HepG2 (cell line): ENCODE data around the gene SFI1. TPM values are rescaled to one million over a fixed set of nuclear protein-coding genes. Genes with fewer than 3 reads are reported as not detected.

ENCODE experiments used
- ATAC-seq: fragments of 200-7000 bp; cut with Tn5 transposase; 3 replicates; pipeline ENCODE4 v1.9.1; 2020; ENCODE audit warnings: mild to moderate bottlenecking, moderate library complexity
- BruUV-seq: library from RNA; stranded (reverse); fragments of 400-500 nt; replicated peaks from 2 replicates; lab custom pipeline; 2021; lab: Mats Ljungman, UMichigan
- CTCF ChIA-PET: fragments of 300-600 bp; formaldehyde crosslinking; extraction: SDS; loops from one replicate; lab custom pipeline; 2021; ENCODE audit warnings: low total read pairs, inconsistent platforms, low intra/inter-chr PET ratio; lab: Yijun Ruan, JAX
- POLR2A ChIA-PET: fragments of 350-600 bp; sonication (Branson Sonifier 250); formaldehyde crosslinking; loops from one replicate; lab custom pipeline; 2020; ENCODE audit warnings: antibody characterized with exemption, inconsistent platforms; lab: Yijun Ruan, JAX
- DNase-seq: peaks from one replicate; pipeline ENCODE4 v3.0.0-alpha.2; 2015; ENCODE audit warnings: low spot score
- FAIRE-seq: peaks from 3 replicates; lab custom pipeline; 2011; peaks lifted over from hg19 to GRCh38; lab: Jason Lieb, UNC
- H2AFZ ChIP-seq: one replicate; pipeline ENCODE4 v1.6.1; 2011; ENCODE audit warnings: low read length, inconsistent platforms
- H3K27ac ChIP-seq: fragments of 300-600 bp; 3 replicates; pipeline ENCODE4 v1.8.0; 2011; ENCODE audit warnings: mixed run types, mild to moderate bottlenecking, mixed read lengths, low read length, inconsistent platforms; ENCODE audit not compliant: insufficient read depth; ENCODE audit errors: extremely low read length
- H3K27me3 ChIP-seq, 2 experiments: fragments of 200-600 bp in 1 of 2; 2 replicates in 1 of 2; 3 replicates in 1 of 2; pipeline versions ENCODE4 v1.6.0 to v1.8.0; 2011; ENCODE audit warnings: low read length in 2 of 2, mild to moderate bottlenecking in 2 of 2, moderate library complexity in 2 of 2, inconsistent platforms in 1 of 2; ENCODE audit not compliant: insufficient read depth in 2 of 2, control insufficient read depth in 1 of 2
- H3K36me3 ChIP-seq, 2 experiments: fragments of 200-600 bp in 1 of 2; replicated peaks in 1 of 2; 2 replicates in 1 of 2; 3 replicates in 1 of 2; pipeline versions ENCODE4 v1.5.1 to v1.8.0; 2011; ENCODE audit warnings: low read length in 2 of 2, inconsistent platforms in 1 of 2; ENCODE audit not compliant: insufficient read depth in 2 of 2, control insufficient read depth in 1 of 2
- H3K4me1 ChIP-seq: 2 replicates; pipeline ENCODE4 v1.5.1; 2012; ENCODE audit warnings: low read length, inconsistent platforms; ENCODE audit not compliant: insufficient read depth
- H3K4me2 ChIP-seq: 2 replicates; pipeline ENCODE4 v1.6.0; 2011; ENCODE audit warnings: low read depth, low read length, inconsistent platforms
- H3K4me3 ChIP-seq, 3 experiments: fragments of 200-600 bp in 1 of 3; sonication (generic), shearing (Covaris generic) in 1 of 3; replicated peaks in 1 of 3; 2 replicates each; pipeline ENCODE4 v1.5.1; 2011 to 2016; ENCODE audit warnings: low read length in 3 of 3, inconsistent platforms in 2 of 3, low read depth in 2 of 3, mild to moderate bottlenecking in 2 of 3, control low read depth in 1 of 3, mixed read lengths in 1 of 3; ENCODE audit not compliant: insufficient read depth in 1 of 3
- H3K79me2 ChIP-seq: one replicate; pipeline ENCODE4 v1.6.1; 2011; ENCODE audit warnings: low read length, inconsistent platforms; ENCODE audit not compliant: insufficient read depth
- H3K9ac ChIP-seq: 2 replicates; pipeline ENCODE4 v1.6.0; 2011; ENCODE audit warnings: mild to moderate bottlenecking, low read depth, low read length, inconsistent platforms; ENCODE audit not compliant: insufficient read depth
- H3K9me3 ChIP-seq: 2 replicates; pipeline ENCODE4 v1.5.1; 2012; ENCODE audit warnings: mild to moderate bottlenecking, low read length
- H4K20me1 ChIP-seq: 2 replicates; pipeline ENCODE4 v1.6.0; 2011; ENCODE audit warnings: inconsistent platforms, mild to moderate bottlenecking, low read length, moderate library complexity; ENCODE audit not compliant: insufficient read depth
- BORCS8-MEF2B ChIP-seq: sonication (generic); formaldehyde crosslinking; IDR thresholded peaks from 2 replicates; pipeline ENCODE4 v1.8.0; 2022; ENCODE audit warnings: mild to moderate bottlenecking, missing genetic modification reagents
- FOXK2 ChIP-seq: fragments of 450-650 bp; IDR thresholded peaks from 2 replicates; pipeline ENCODE4 v1.6.1; 2016
- FOXP1 ChIP-seq, 2 experiments: fragments of 450-650 bp in 1 of 2; IDR thresholded peaks; 2 replicates each; pipeline ENCODE4 v1.6.1; 2017 to 2018; ENCODE audit warnings: antibody characterized with exemption in 1 of 2
- GTF3A ChIP-seq: sonication (generic); formaldehyde crosslinking; conservative IDR thresholded peaks from 2 replicates; pipeline ENCODE4 v1.4.0; 2020; ENCODE audit warnings: mild to moderate bottlenecking, missing genetic modification reagents
- HOXA3 ChIP-seq: sonication (generic); formaldehyde crosslinking; IDR thresholded peaks from 2 replicates; pipeline ENCODE4 v1.5.0; 2020; ENCODE audit warnings: missing genetic modification reagents
- NCOA1 ChIP-seq: sonication (generic); formaldehyde crosslinking; IDR thresholded peaks from 2 replicates; pipeline ENCODE4 v1.9.0; 2021; ENCODE audit warnings: missing genetic modification reagents
- NCOR1 ChIP-seq: fragments of 200-600 bp; sonication (generic); IDR thresholded peaks from 2 replicates; pipeline ENCODE4 v1.7.0; 2017; ENCODE audit warnings: antibody characterized with exemption, low read length, borderline replicate concordance
- PAWR ChIP-seq: sonication (generic); formaldehyde crosslinking; IDR thresholded peaks from 2 replicates; pipeline ENCODE4 v1.4.0; 2020; ENCODE audit warnings: missing genetic modification reagents, mild to moderate bottlenecking, borderline replicate concordance
- PPARG ChIP-seq: conservative IDR thresholded peaks from 2 replicates; pipeline ENCODE4 v1.6.1; 2016; ENCODE audit warnings: missing biosample characterization, missing genetic modification reagents
- REPIN1 ChIP-seq: sonication (generic); formaldehyde crosslinking; IDR thresholded peaks from 2 replicates; pipeline ENCODE4 v1.8.0; 2022; ENCODE audit warnings: missing genetic modification reagents, low read depth, mild to moderate bottlenecking, borderline replicate concordance
- SALL1 ChIP-seq: sonication (generic); formaldehyde crosslinking; IDR thresholded peaks from 2 replicates; pipeline ENCODE4 v1.8.0; 2022; ENCODE audit warnings: mild to moderate bottlenecking, missing genetic modification reagents
- SNAI1 ChIP-seq: sonication (generic); formaldehyde crosslinking; IDR thresholded peaks from 2 replicates; pipeline ENCODE4 v1.5.0; 2020; ENCODE audit warnings: mild to moderate bottlenecking, missing genetic modification reagents, borderline replicate concordance
- SPEN ChIP-seq: sonication (generic); formaldehyde crosslinking; IDR thresholded peaks from 2 replicates; pipeline ENCODE4 v1.5.1; 2020; ENCODE audit warnings: low read depth, mild to moderate bottlenecking, missing genetic modification reagents
- ZNF17 ChIP-seq: sonication (generic); formaldehyde crosslinking; IDR thresholded peaks from 2 replicates; pipeline ENCODE4 v1.5.0; 2020; ENCODE audit warnings: mild to moderate bottlenecking, missing genetic modification reagents
- ZNF572 ChIP-seq: sonication (generic); formaldehyde crosslinking; IDR thresholded peaks from 2 replicates; pipeline ENCODE4 v1.5.1; 2020; ENCODE audit warnings: mild to moderate bottlenecking, missing genetic modification reagents
- ZNF672 ChIP-seq: sonication (generic); formaldehyde crosslinking; IDR thresholded peaks from 2 replicates; pipeline ENCODE4 v1.8.1; 2022; ENCODE audit warnings: missing genetic modification reagents
- ZNF678 ChIP-seq: sonication (generic); formaldehyde crosslinking; IDR thresholded peaks from 2 replicates; pipeline ENCODE4 v1.4.0; 2020; ENCODE audit warnings: mild to moderate bottlenecking, missing genetic modification reagents
- ZNF776 ChIP-seq: sonication (generic); formaldehyde crosslinking; IDR thresholded peaks from 2 replicates; pipeline ENCODE4 v1.4.0; 2020; ENCODE audit warnings: mild to moderate bottlenecking, missing genetic modification reagents
- WGBS: methylation state at CpG from one replicate; pipeline ENCODE4 v1.1.6; 2017; ENCODE audit warnings: low lambda C conversion rate; 5-methylcytosine and 5-hydroxymethylcytosine counted together
- in situ Hi-C: cut with HindIII; loops from 2 replicates; pipeline ENCODE4 v1.10.0; 2017; ENCODE audit warnings: low pct_unique_long_range_greater_than_20kb; ENCODE audit not compliant: extremely low pct_ligation_motif_present
- intact Hi-C: fragments of 100-400 bp; cut with micrococcal nuclease; formaldehyde crosslinking; loops from one replicate; pipeline ENCODE4 v1.10.0; 2022; ENCODE audit not compliant: unreplicated experiment
- polyA plus RNA-seq, 8 experiments: library from polyadenylated mRNA; depleted of rRNA in 3 of 8; stranded (reverse) in 7 of 8; unstranded in 1 of 8; fragments of >200 nt; fragmentation: Illumina TruSeq in 4 of 8; extraction: Trizol in 4 of 8; gene quantifications; 2 replicates each; pipeline versions ENCODE4 v1.2.1 to v1.2.3, GENCODE V29; 2011 to 2016; ENCODE audit warnings: low read depth in 4 of 8, missing spikeins in 1 of 8, mixed read lengths in 1 of 8; ENCODE audit not compliant: insufficient read depth in 1 of 8
- total RNA-seq, 5 experiments: library from RNA; depleted of rRNA; stranded (reverse); fragments of >200 nt; fragmentation: Illumina TruSeq; extraction: Trizol; gene quantifications; 2 replicates each; pipeline ENCODE4 v1.2.3, GENCODE V29; 2016; ENCODE audit warnings: low read depth in 1 of 5
- TF ChIP-seq, protein P1 (sequence below), 2 experiments: sonication (generic) in 1 of 2; formaldehyde crosslinking in 1 of 2; IDR thresholded peaks; 2 replicates each; pipeline versions ENCODE4 v1.4.0 to v1.6.1; 2016 to 2020; ENCODE audit warnings: borderline replicate concordance in 1 of 2, low read depth in 1 of 2, mild to moderate bottlenecking in 1 of 2, missing genetic modification reagents in 1 of 2
- TF ChIP-seq, protein P2 (sequence below): sonication (generic); formaldehyde crosslinking; IDR thresholded peaks from 2 replicates; pipeline ENCODE4 v1.5.0; 2020; ENCODE audit warnings: mild to moderate bottlenecking, missing genetic modification reagents, borderline replicate concordance

Gene SFI1
- total and polyA plus RNA-seq, 2 of the 13 experiments (the other 11 are each of a cell fraction or from before 2014, with no cell fraction given), result 20.5 to 40.1 TPM

DNA sequence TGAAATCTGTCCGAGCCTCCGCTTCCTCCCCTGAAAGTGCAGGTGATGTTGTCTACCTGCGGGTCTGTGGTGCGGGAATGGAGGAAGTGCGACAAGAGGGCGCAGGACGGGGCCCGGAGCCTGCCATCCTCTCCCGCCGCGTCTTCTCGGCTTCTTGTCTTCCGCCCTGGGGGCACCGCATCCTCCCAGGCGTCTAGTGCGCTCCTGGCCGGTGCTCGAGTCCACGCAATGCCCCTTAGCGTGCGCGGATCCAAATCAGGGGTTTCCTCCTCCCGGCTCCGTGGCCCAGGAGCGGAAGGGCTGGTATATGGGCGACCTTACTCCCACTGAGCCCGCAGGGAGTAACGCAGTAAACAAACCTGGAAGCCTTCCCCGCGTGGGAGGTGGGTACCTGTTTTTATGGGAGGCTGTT, 405 bp downstream of the SFI1 start:
- Histone ChIP-seq H3K27me3 (no peaks in the 10 kb centered on the region; a peak in 1 of 5 replicates), H3K79me2 (peaks cover 9% of the 10 kb centered on the region), H2AFZ (peak overlapping the region; percentile 51), H3K4me3 (peak overlapping the region; percentile 75 to 92 (median 75)), H3K4me1 (peaks cover 9% of the 10 kb centered on the region), H3K27ac (peak overlapping the region; percentile 44), H3K36me3 (no peaks in the 10 kb centered on the region; a peak in 1 of 5 replicates), H3K9me3 (no peaks in the 10 kb centered on the region), H3K4me2 (peak overlapping the region; percentile 82), H4K20me1 (no peaks in the 10 kb centered on the region), H3K9ac (peak overlapping the region; percentile 70)
- no peak for FAIRE-seq
- BruUV-seq, result no TSS peak
- 1% methylated on average over 16 of the region's 30 CpGs for WGBS
- intact Hi-C loops (no loop called here), in situ Hi-C loops (no loop called here)
- peak; percentile 55 for ATAC-seq
- ChIA-PET POLR2A (no interaction called here), CTCF (no interaction called here)
- no peak for DNase-seq
- no peak for TF ChIP-seq ZNF17 (CRISPR knock-in tag)
- TF ChIP-seq ZNF776 (CRISPR knock-in tag), result peak; percentile 79
- peak; percentile 5; the same call in 1 of the 2 replicates for TF ChIP-seq SALL1 (CRISPR knock-in tag)
- no peak for TF ChIP-seq SPEN (CRISPR knock-in tag)
- 0 out of 2 replicates have a peak, but pooled peaks have one; percentile 0 for TF ChIP-seq GTF3A (CRISPR knock-in tag)
- 0 out of 2 replicates have a peak, but pooled peaks have one; percentile 5 for TF ChIP-seq ZNF572 (CRISPR knock-in tag)
- TF ChIP-seq REPIN1 (CRISPR knock-in tag), result no peak
- TF ChIP-seq, protein P1, sequence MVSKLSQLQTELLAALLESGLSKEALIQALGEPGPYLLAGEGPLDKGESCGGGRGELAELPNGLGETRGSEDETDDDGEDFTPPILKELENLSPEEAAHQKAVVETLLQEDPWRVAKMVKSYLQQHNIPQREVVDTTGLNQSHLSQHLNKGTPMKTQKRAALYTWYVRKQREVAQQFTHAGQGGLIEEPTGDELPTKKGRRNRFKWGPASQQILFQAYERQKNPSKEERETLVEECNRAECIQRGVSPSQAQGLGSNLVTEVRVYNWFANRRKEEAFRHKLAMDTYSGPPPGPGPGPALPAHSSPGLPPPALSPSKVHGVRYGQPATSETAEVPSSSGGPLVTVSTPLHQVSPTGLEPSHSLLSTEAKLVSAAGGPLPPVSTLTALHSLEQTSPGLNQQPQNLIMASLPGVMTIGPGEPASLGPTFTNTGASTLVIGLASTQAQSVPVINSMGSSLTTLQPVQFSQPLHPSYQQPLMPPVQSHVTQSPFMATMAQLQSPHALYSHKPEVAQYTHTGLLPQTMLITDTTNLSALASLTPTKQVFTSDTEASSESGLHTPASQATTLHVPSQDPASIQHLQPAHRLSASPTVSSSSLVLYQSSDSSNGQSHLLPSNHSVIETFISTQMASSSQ (IDR thresholded peaks at IDR 0.05; ENCODE audit: low read depth), result no peak
- TF ChIP-seq, protein P1 (CRISPR knock-in tag; IDR thresholded peaks at IDR 0.05; ENCODE audit: borderline replicate concordance), result no peak
- TF ChIP-seq SNAI1 (CRISPR knock-in tag), result 0 out of 2 replicates have a peak, but pooled peaks have one; percentile 13
- TF ChIP-seq HOXA3 (CRISPR knock-in tag), result no peak
- TF ChIP-seq BORCS8-MEF2B (CRISPR knock-in tag), result no peak
- TF ChIP-seq PPARG (CRISPR knock-in tag), result 0 out of 2 replicates have a peak, but pooled peaks have one; percentile 0
- no peak for TF ChIP-seq FOXK2
- TF ChIP-seq, protein P2, sequence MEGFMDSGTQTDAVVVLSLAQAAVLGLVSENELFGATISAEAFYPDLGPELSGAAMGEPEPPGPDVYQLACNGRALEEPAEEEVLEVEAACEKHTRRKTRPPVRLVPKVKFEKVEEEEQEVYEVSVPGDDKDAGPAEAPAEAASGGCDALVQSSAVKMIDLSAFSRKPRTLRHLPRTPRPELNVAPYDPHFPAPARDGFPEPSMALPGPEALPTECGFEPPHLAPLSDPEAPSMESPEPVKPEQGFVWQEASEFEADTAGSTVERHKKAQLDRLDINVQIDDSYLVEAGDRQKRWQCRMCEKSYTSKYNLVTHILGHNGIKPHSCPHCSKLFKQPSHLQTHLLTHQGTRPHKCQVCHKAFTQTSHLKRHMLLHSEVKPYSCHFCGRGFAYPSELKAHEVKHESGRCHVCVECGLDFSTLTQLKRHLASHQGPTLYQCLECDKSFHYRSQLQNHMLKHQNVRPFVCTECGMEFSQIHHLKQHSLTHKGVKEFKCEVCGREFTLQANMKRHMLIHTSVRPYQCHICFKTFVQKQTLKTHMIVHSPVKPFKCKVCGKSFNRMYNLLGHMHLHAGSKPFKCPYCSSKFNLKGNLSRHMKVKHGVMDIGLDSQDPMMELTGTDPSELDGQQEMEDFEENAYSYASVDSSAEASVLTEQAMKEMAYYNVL (CRISPR knock-in tag), result 0 out of 2 replicates have a peak, but pooled peaks have one; percentile 14
- no peak for TF ChIP-seq ZNF672 (CRISPR knock-in tag)
- no peak for TF ChIP-seq FOXP1 (IDR thresholded peaks at IDR 0.05)
- no peak for TF ChIP-seq FOXP1 (CRISPR knock-in tag; IDR thresholded peaks at IDR 0.05)
- no peak for TF ChIP-seq NCOA1 (CRISPR knock-in tag)
- no peak for TF ChIP-seq NCOR1
- no peak for TF ChIP-seq PAWR (CRISPR knock-in tag)
- TF ChIP-seq ZNF678, result 0 out of 2 replicates have a peak, but pooled peaks have one; percentile 24
